Fibroblast of mammary gland (primary cell): ENCODE data around the gene HMGXB4.

Source experiments
- DNase-seq: peaks from one replicate; pipeline ENCODE4 v3.0.0-alpha.2; 2010; ENCODE audit warnings: low read depth
- H3K4me3 ChIP-seq: 2 replicates; pipeline ENCODE4 v1.5.1; 2011; ENCODE audit warnings: low read depth, mild to moderate bottlenecking, low read length, moderate library complexity; ENCODE audit not compliant: control insufficient read depth
- CTCF ChIP-seq: conservative IDR thresholded peaks from 2 replicates; pipeline ENCODE4 v1.5.1; 2011; ENCODE audit warnings: low read depth, low read length, inconsistent platforms; ENCODE audit not compliant: control insufficient read depth, insufficient read depth

HMGXB4 gene

GRCh38 chr22:35308480-35309021 lies 51.3 kb downstream of the HMGXB4 start:
- no peak overlapping the region for H3K4me3 ChIP-seq
- no peak for DNase-seq
- TF ChIP-seq CTCF, result no peak

GRCh38 chr22:35310556-35311550 lies 53.6 kb downstream of the HMGXB4 start:
- H3K4me3 ChIP-seq, result no peak overlapping the region
- no peak for TF ChIP-seq CTCF
- no peak for DNase-seq

GRCh38 chr22:35311551-35311999 lies 54.3 kb downstream of the HMGXB4 start:
- no peak overlapping the region for H3K4me3 ChIP-seq
- no peak for DNase-seq
- TF ChIP-seq CTCF, result no peak

GRCh38 chr22:35312198-35313059 lies 55.1 kb downstream of the HMGXB4 start:
- peak; percentile 69 for DNase-seq
- H3K4me3 ChIP-seq, result no peak overlapping the region
- TF ChIP-seq CTCF, result no peak

GRCh38 chr22:35313311-35314121 lies 56.2 kb downstream of the HMGXB4 start:
- H3K4me3 ChIP-seq, result no peak overlapping the region
- no peak for TF ChIP-seq CTCF
- peak; percentile 90 for DNase-seq
